LNCaP clone FGC (cell line): ENCODE results near the gene ARHGEF4.

Experiments used
- DNase-seq: peaks from one replicate; pipeline ENCODE4 v3.0.0-alpha.2; 2011; ENCODE audit warnings: low read depth
- H3K4me3 ChIP-seq: 2 replicates; pipeline ENCODE4 v1.5.1; 2011; ENCODE audit warnings: mild to moderate bottlenecking, low read depth, low read length, control low read depth
- CTCF ChIP-seq: IDR thresholded peaks from 2 replicates; pipeline ENCODE4 v1.5.1; 2012; ENCODE audit warnings: mild to moderate bottlenecking; ENCODE audit not compliant: control insufficient read depth, insufficient read depth; ENCODE audit errors: extremely low read depth

Gene ARHGEF4

GRCh38 chr2:131031875-131032274, 195.2 kb downstream of the ARHGEF4 start:
- no peak for TF ChIP-seq CTCF
- DNase-seq = no peak

GRCh38 chr2:131032393-131032836, 195.7 kb downstream of the ARHGEF4 start:
- TF ChIP-seq CTCF = no peak
- no peak for DNase-seq

More at GRCh38 chr2:131031875-131032274, 195.2 kb downstream of the ARHGEF4 start:
- no peak overlapping the region for H3K4me3 ChIP-seq

GRCh38 chr2:131033786-131034121, 197.0 kb downstream of the ARHGEF4 start:
- no peak for DNase-seq
- no peak overlapping the region for H3K4me3 ChIP-seq
- no peak for TF ChIP-seq CTCF

More at GRCh38 chr2:131032393-131032836, 195.7 kb downstream of the ARHGEF4 start:
- H3K4me3 ChIP-seq = no peak overlapping the region

GRCh38 chr2:131034122-131035051, 197.7 kb downstream of the ARHGEF4 start:
- no peak overlapping the region for H3K4me3 ChIP-seq
- no peak for TF ChIP-seq CTCF
- DNase-seq = no peak

GRCh38 chr2:131035112-131035825, 198.6 kb downstream of the ARHGEF4 start:
- no peak for DNase-seq
- H3K4me3 ChIP-seq = no peak overlapping the region
- no peak for TF ChIP-seq CTCF

- TF ChIP-seq CTCF = no peak
- H3K4me3 ChIP-seq = no peak overlapping the region
Measured at GRCh38 chr2:131035826-131036231, 199.1 kb downstream of the ARHGEF4 start.

GRCh38 chr2:131036269-131036668, 199.6 kb downstream of the ARHGEF4 start:
- TF ChIP-seq CTCF = no peak
- no peak for DNase-seq
- H3K4me3 ChIP-seq = no peak overlapping the region

More at GRCh38 chr2:131035826-131036231, 199.1 kb downstream of the ARHGEF4 start:
- DNase-seq = no peak
